K562 (cell line): ENCODE results near the gene EMC8. TPM values are rescaled to one million over a fixed set of nuclear protein-coding genes. Genes with fewer than 3 reads are reported as not detected.

ENCODE experiments used
- ATAC-seq: fragments of 200-7000 bp; cut with Tn5 transposase; 3 replicates; pipeline ENCODE4 v1.9.1; 2020; ENCODE audit warnings: moderate library complexity
- BruUV-seq: library from RNA; stranded (reverse); fragments of 400-500 nt; replicated peaks from 2 replicates; lab custom pipeline; 2021; lab: Mats Ljungman, UMichigan
- CTCF ChIA-PET: fragments of 300-600 bp; formaldehyde crosslinking; extraction: SDS; loops from one replicate; lab custom pipeline; 2021; ENCODE audit warnings: low intra/inter-chr PET ratio; lab: Yijun Ruan, JAX
- POLR2A ChIA-PET: fragments of 300-600, 350-650 bp; sonication (Branson Sonifier 250); formaldehyde crosslinking; extraction: SDS; loops from one replicate; lab custom pipeline; 2021; ENCODE audit warnings: antibody characterized with exemption, inconsistent platforms; lab: Yijun Ruan, JAX
- DNase-seq, 4 experiments: peaks; one replicate each; pipeline versions ENCODE4 v3.0.0 to v3.0.0-alpha.2; 2011 to 2018; ENCODE audit warnings: low spot score in 3 of 4, mixed read lengths in 3 of 4; ENCODE audit errors: extremely low read depth in 1 of 4
- FAIRE-seq: peaks from 2 replicates; lab custom pipeline; 2011; peaks lifted over from hg19 to GRCh38; lab: Jason Lieb, UNC
- H2AFZ ChIP-seq: 2 replicates; pipeline ENCODE4 v1.6.0; 2011; ENCODE audit warnings: low read depth, low read length, control low read depth, inconsistent platforms
- H3K27ac ChIP-seq: fragments of 200-600 bp; 3 replicates; pipeline ENCODE4 v1.8.0; 2011; ENCODE audit warnings: low read depth, mild to moderate bottlenecking, control low read depth, inconsistent platforms, low read length, moderate library complexity, mixed read lengths; ENCODE audit errors: extremely low read depth
- H3K27me3 ChIP-seq, 2 experiments: fragments of 300-600 bp in 1 of 2; 2 replicates in 1 of 2; 3 replicates in 1 of 2; pipeline versions ENCODE4 v1.6.0 to v1.8.0; 2011; ENCODE audit warnings: inconsistent platforms in 2 of 2, low read length in 2 of 2, mild to moderate bottlenecking in 1 of 2, mixed read lengths in 1 of 2, moderate library complexity in 1 of 2; ENCODE audit not compliant: control insufficient read depth in 2 of 2, insufficient read depth in 2 of 2
- H3K36me3 ChIP-seq: fragments of 300-600 bp; 3 replicates; pipeline ENCODE4 v1.8.0; 2011; ENCODE audit warnings: mild to moderate bottlenecking, low read length, inconsistent platforms; ENCODE audit not compliant: control insufficient read depth, insufficient read depth
- H3K4me1 ChIP-seq, 2 experiments: fragments of 200-600 bp in 1 of 2; replicated peaks in 1 of 2; 2 replicates in 1 of 2; 3 replicates in 1 of 2; pipeline versions ENCODE4 v1.5.1 to v1.8.0; 2011; ENCODE audit warnings: inconsistent platforms in 2 of 2, low read length in 2 of 2, mild to moderate bottlenecking in 1 of 2, mixed read lengths in 1 of 2, moderate library complexity in 1 of 2; ENCODE audit not compliant: control insufficient read depth in 2 of 2, insufficient read depth in 2 of 2
- H3K4me2 ChIP-seq: 2 replicates; pipeline ENCODE4 v1.6.1; 2011; ENCODE audit warnings: low read length, control low read depth, inconsistent platforms, mixed read lengths; ENCODE audit not compliant: insufficient read depth
- H3K4me3 ChIP-seq: fragments of 200-600 bp; sonication (generic), shearing (Covaris generic); 2 replicates; pipeline ENCODE4 v1.5.1; 2016; ENCODE audit warnings: control low read depth, inconsistent platforms
- H3K79me2 ChIP-seq: fragments of 200-600 bp; 3 replicates; pipeline ENCODE4 v1.8.0; 2011; ENCODE audit warnings: low read length, inconsistent platforms; ENCODE audit not compliant: control insufficient read depth, insufficient read depth
- H3K9ac ChIP-seq, 2 experiments: 2 replicates each; pipeline versions ENCODE4 v1.6.0 to v1.6.1; 2011; ENCODE audit warnings: low read depth in 2 of 2, low read length in 2 of 2, control low read depth in 1 of 2, inconsistent platforms in 1 of 2, mild to moderate bottlenecking in 1 of 2, mixed read lengths in 1 of 2; ENCODE audit not compliant: insufficient read depth in 1 of 2
- H3K9me1 ChIP-seq: one replicate; pipeline ENCODE4 v1.6.0; 2011; ENCODE audit warnings: inconsistent platforms, mild to moderate bottlenecking, low read length, moderate library complexity; ENCODE audit not compliant: control insufficient read depth, insufficient read depth
- H3K9me3 ChIP-seq: replicated peaks from 2 replicates; pipeline ENCODE4 v1.5.1; 2011; ENCODE audit warnings: low read depth, low read length, inconsistent platforms; ENCODE audit not compliant: control insufficient read depth, insufficient read depth
- H4K20me1 ChIP-seq: replicated peaks from 2 replicates; pipeline ENCODE4 v1.6.1; 2011; ENCODE audit warnings: low read length, inconsistent platforms, mixed read lengths; ENCODE audit not compliant: control insufficient read depth, insufficient read depth
- CBX2 ChIP-seq: fragments of 200-600 bp; sonication (generic); IDR thresholded peaks from one replicate; pipeline ENCODE4 v1.6.1; 2012; ENCODE audit warnings: mild to moderate bottlenecking, low read length, inconsistent platforms; ENCODE audit not compliant: insufficient read depth, poor library complexity, severe bottlenecking
- CGGBP1 ChIP-seq: fragments of 250-450 bp; sonication (Bioruptor Pico); IDR thresholded peaks from 2 replicates; pipeline ENCODE4 v1.9.0; 2021; ENCODE audit warnings: mild to moderate bottlenecking
- CREB1 ChIP-seq, 2 experiments: sonication (generic) in 1 of 2; formaldehyde crosslinking in 1 of 2; IDR thresholded peaks; 2 replicates each; pipeline versions ENCODE4 v1.6.1 to v1.8.0; 2012 to 2022; ENCODE audit warnings: inconsistent platforms in 1 of 2, mild to moderate bottlenecking in 1 of 2, missing genetic modification reagents in 1 of 2, moderate library complexity in 1 of 2
- HNRNPLL ChIP-seq: fragments of 200-400 bp; formaldehyde crosslinking; IDR thresholded peaks from 2 replicates; pipeline ENCODE4 v1.6.1; 2017; ENCODE audit warnings: low read length, low read depth, mild to moderate bottlenecking; ENCODE audit not compliant: poor library complexity, severe bottlenecking
- IFI16 ChIP-seq: fragments of 250-450 bp; sonication (Bioruptor Pico); IDR thresholded peaks from 2 replicates; pipeline ENCODE4 v2.1.2; 2022; ENCODE audit warnings: mild to moderate bottlenecking, inconsistent platforms
- MEF2D ChIP-seq: conservative IDR thresholded peaks from 2 replicates; pipeline ENCODE4 v1.6.1; 2016; ENCODE audit warnings: low read depth, missing genetic modification characterization, missing compliant biosample characterization
- NFE2L1 ChIP-seq: fragments of 450-650 bp; IDR thresholded peaks from 2 replicates; pipeline ENCODE4 v1.6.1; 2016; ENCODE audit warnings: missing genetic modification characterization, low read depth, mild to moderate bottlenecking, missing compliant biosample characterization, moderate library complexity, borderline replicate concordance
- PHTF2 ChIP-seq: fragments of 250-450 bp; sonication (Bioruptor Pico); IDR thresholded peaks from 2 replicates; pipeline ENCODE4 v1.5.0; 2021; ENCODE audit warnings: mild to moderate bottlenecking
- RHOXF2B ChIP-seq: fragments of 250-450 bp; sonication (Bioruptor Pico); conservative IDR thresholded peaks from 2 replicates; pipeline ENCODE4 v1.5.1; 2021
- THRB ChIP-seq: fragments of 450-650 bp; formaldehyde crosslinking; conservative IDR thresholded peaks from 2 replicates; pipeline ENCODE4 v1.4.0; 2022; ENCODE audit warnings: mild to moderate bottlenecking, missing genetic modification characterization
- TOE1 ChIP-seq, 2 experiments: fragments of 450-650 bp in 1 of 2; sonication (generic) in 1 of 2; formaldehyde crosslinking in 1 of 2; IDR thresholded peaks; 2 replicates each; pipeline versions ENCODE4 v1.7.1 to v1.8.0; 2016 to 2022; ENCODE audit warnings: borderline replicate concordance in 2 of 2, mild to moderate bottlenecking in 2 of 2, antibody characterized with exemption in 1 of 2, inconsistent platforms in 1 of 2, low read depth in 1 of 2, missing genetic modification reagents in 1 of 2, moderate library complexity in 1 of 2
- ZEB2 ChIP-seq: fragments of 450-650 bp; IDR thresholded peaks from 2 replicates; pipeline ENCODE4 v1.6.1; 2016
- ZNF444 ChIP-seq: fragments of 250-450 bp; sonication (Bioruptor Pico); IDR thresholded peaks from 2 replicates; pipeline ENCODE4 v1.4.0; 2020; ENCODE audit warnings: mild to moderate bottlenecking, moderate library complexity
- ZNF77 ChIP-seq: fragments of 250-450 bp; sonication (Bioruptor Pico); IDR thresholded peaks from 2 replicates; pipeline ENCODE4 v1.5.0; 2020
- whole genome bisulfite sequencing: fragments of 100-300 bp; shearing (Covaris generic); methylation state at CpG from one replicate; pipeline ENCODE4 v1.1.6; 2016; ENCODE audit warnings: low coverage, mixed read lengths; ENCODE audit not compliant: insufficient coverage; ENCODE audit errors: missing lambda C conversion rate; 5-methylcytosine and 5-hydroxymethylcytosine counted together
- in situ Hi-C: fragments of 300-500 bp; cut with MboI; formaldehyde crosslinking; loops from 4 replicates; pipeline ENCODE4 v1.15.0; 2018; ENCODE audit warnings: inconsistent platforms, mixed read lengths
- intact Hi-C: fragments of 100-400 bp; cut with micrococcal nuclease; formaldehyde crosslinking; loops from 2 replicates; pipeline ENCODE4 v1.14.2; 2022
- polyA plus RNA-seq, 8 experiments: library from polyadenylated mRNA; depleted of rRNA in 4 of 8; stranded (reverse) in 5 of 8; unstranded in 3 of 8; fragments of >200 nt; fragmentation: Nextera tagmentation in 2 of 8; fragmentation: Illumina TruSeq in 1 of 8; extraction: Ambion mirVana in 2 of 8; extraction: Trizol in 1 of 8; gene quantifications; 2 replicates each; pipeline versions ENCODE4 v1.2.1 to v1.2.3, GENCODE V29; 2011 to 2014; ENCODE audit warnings: inconsistent platforms in 1 of 8, missing spikeins in 1 of 8
- total RNA-seq, 7 experiments: library from RNA; depleted of rRNA in 6 of 7; stranded (reverse); fragments of >200 nt in 6 of 7; fragmentation: Illumina TruSeq in 2 of 7; extraction: Trizol in 2 of 7; gene quantifications; 2 replicates each; pipeline versions ENCODE4 v1.2.1 to v1.2.3, GENCODE V29; 2011 to 2021; ENCODE audit warnings: low replicate concordance in 1 of 7
- TF ChIP-seq, protein P1 (sequence below): fragments of 250-450 bp; sonication (Bioruptor Pico); IDR thresholded peaks from 2 replicates; pipeline ENCODE4 v1.8.0; 2022; ENCODE audit warnings: inconsistent platforms
- TF ChIP-seq, protein P2 (sequence below): fragments of 450-650 bp; IDR thresholded peaks from one replicate; pipeline ENCODE4 v1.6.1; 2018; ENCODE audit warnings: mild to moderate bottlenecking, moderate library complexity; ENCODE audit not compliant: partially characterized antibody

EMC8 gene
- total and polyA plus RNA-seq, 9 of the 15 experiments (the other 6 are each of a cell fraction or from before 2014, with no cell fraction given), result 11.4 to 81.8 (median 48.6) TPM

DNA sequence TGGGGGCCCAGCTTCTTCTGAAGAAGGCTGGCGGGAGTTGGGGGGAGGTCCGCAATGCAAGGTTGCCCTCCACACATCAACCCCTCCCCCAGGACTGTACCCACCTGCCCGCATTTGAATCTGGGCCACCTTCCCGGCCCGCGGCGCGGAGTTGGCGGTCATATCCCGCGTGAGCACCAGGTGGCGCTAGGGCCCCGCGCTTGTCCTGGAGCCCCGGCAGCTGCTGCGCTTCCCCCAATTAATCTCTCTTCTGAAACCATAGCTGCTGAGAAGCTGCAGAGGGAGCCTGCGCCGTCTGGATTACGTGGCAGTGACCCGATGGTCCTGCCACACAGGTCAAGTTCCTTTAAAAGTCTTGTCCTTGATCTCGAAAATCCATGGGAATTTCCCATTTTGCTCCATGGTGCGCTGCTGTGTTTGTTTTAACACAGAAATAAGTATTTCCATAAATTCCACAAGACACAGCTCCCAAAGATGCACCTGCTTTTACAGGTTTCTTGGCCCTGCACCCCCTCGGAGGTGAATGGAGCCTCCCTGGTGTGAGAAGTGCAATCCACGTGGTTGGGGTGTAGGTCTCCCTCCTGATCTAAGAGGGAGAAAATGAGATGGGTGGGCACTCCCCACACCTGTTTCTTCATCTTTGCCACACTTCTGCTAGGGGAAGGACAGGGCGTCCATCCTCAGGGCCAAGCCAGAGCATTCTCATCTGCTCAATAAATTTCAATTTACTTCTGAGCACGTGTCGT lies 22.2 kb upstream of the EMC8 start:
- whole genome bisulfite sequencing, result 5% methylated on average over 26 of the region's 27 CpGs
- no peaks in the 10 kb centered on the region for H3K9me3 ChIP-seq
- H3K4me2 ChIP-seq, result no peak overlapping the region
- DNase-seq (peak; percentile 80 to 88 (median 87)), FAIRE-seq (peak; percentile 87), ATAC-seq (peak; percentile 92)
- H3K27ac ChIP-seq, result no peak overlapping the region
- H3K27me3 ChIP-seq, result peaks cover 8 to 38% of the 10 kb centered on the region in 2 experiments; a peak in 3 of 5 replicates
- H3K36me3 ChIP-seq, result no peaks in the 10 kb centered on the region
- in situ Hi-C loops, result loop anchor here (5.0 to 10.0 kb wide), 2 partner anchors 166 to 693 kb away; partner anchors contain the start of gene FOXF1
- no TSS peak for BruUV-seq
- H3K4me1 ChIP-seq, result peaks cover 0 to 7% of the 10 kb centered on the region in 2 experiments; a peak in 1 of 5 replicates
- no peaks in the 10 kb centered on the region for H3K9me1 ChIP-seq
- H3K4me3 ChIP-seq, result no peak overlapping the region
- no peaks in the 10 kb centered on the region for H3K79me2 ChIP-seq
- H2AFZ ChIP-seq, result no peak overlapping the region
- no peak overlapping the region for H3K9ac ChIP-seq
- POLR2A ChIA-PET, result interaction anchor here (0.5 to 1.5 kb wide), 14 partner anchors 9 to 666 kb away, joined by 3 to 5 read pairs (median 3); no protein-coding TSS in a partner anchor
- peaks cover 8% of the 10 kb centered on the region for H4K20me1 ChIP-seq
- CTCF ChIA-PET, result interaction anchor here (0.6 to 3.1 kb wide), 10 partner anchors 8 to 699 kb away, joined by 3 to 41 read pairs (median 4); no protein-coding TSS in a partner anchor
- intact Hi-C loops, result loop anchor here (1.0 to 5.0 kb wide), 4 partner anchors 76 to 696 kb away; partner anchors contain the start of gene IRF8
- no peak for TF ChIP-seq ZNF444
- TF ChIP-seq, protein P1, sequence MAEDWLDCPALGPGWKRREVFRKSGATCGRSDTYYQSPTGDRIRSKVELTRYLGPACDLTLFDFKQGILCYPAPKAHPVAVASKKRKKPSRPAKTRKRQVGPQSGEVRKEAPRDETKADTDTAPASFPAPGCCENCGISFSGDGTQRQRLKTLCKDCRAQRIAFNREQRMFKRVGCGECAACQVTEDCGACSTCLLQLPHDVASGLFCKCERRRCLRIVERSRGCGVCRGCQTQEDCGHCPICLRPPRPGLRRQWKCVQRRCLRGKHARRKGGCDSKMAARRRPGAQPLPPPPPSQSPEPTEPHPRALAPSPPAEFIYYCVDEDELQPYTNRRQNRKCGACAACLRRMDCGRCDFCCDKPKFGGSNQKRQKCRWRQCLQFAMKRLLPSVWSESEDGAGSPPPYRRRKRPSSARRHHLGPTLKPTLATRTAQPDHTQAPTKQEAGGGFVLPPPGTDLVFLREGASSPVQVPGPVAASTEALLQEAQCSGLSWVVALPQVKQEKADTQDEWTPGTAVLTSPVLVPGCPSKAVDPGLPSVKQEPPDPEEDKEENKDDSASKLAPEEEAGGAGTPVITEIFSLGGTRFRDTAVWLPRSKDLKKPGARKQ, result no peak
- TF ChIP-seq NFE2L1 (tag), result no peak
- TF ChIP-seq MEF2D (tag), result no peak
- no peak for TF ChIP-seq IFI16 (CRISPR knock-in tag)
- no peak for TF ChIP-seq CGGBP1 (CRISPR knock-in tag)
- TF ChIP-seq ZNF77, result no peak
- no peak for TF ChIP-seq RHOXF2B (CRISPR knock-in tag)
- TF ChIP-seq HNRNPLL, result no peak
- TF ChIP-seq TOE1 (IDR thresholded peaks at IDR 0.05; ENCODE audit: borderline replicate concordance), result no peak
- TF ChIP-seq TOE1 (CRISPR knock-in tag; IDR thresholded peaks at IDR 0.05; ENCODE audit: borderline replicate concordance, low read depth), result no peak
- TF ChIP-seq, protein P2, sequence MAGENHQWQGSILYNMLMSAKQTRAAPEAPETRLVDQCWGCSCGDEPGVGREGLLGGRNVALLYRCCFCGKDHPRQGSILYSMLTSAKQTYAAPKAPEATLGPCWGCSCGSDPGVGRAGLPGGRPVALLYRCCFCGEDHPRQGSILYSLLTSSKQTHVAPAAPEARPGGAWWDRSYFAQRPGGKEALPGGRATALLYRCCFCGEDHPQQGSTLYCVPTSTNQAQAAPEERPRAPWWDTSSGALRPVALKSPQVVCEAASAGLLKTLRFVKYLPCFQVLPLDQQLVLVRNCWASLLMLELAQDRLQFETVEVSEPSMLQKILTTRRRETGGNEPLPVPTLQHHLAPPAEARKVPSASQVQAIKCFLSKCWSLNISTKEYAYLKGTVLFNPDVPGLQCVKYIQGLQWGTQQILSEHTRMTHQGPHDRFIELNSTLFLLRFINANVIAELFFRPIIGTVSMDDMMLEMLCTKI, result no peak
- TF ChIP-seq PHTF2, result no peak
- no peak for TF ChIP-seq CBX2
- TF ChIP-seq ZEB2, result no peak
- no peak for TF ChIP-seq THRB (CRISPR knock-in tag)
- TF ChIP-seq CREB1 (IDR thresholded peaks at IDR 0.05), result no peak
- no peak for TF ChIP-seq CREB1 (CRISPR knock-in tag; IDR thresholded peaks at IDR 0.05)
